ENCODE results near the gene ALKAL2.

- TF ChIP-seq POLR2A (IDR thresholded peaks at IDR 0.05) (no peak), CTCF (IDR thresholded peaks at IDR 0.05) (no peak), POLR2AphosphoS5 (IDR thresholded peaks at IDR 0.05) (no peak), EP300 (IDR thresholded peaks at IDR 0.05) (no peak)
These were observed 1.9 kb downstream of the ALKAL2 start for GRCh38 chr2:286035-286434.

Measured in suprapubic skin (tissue), 4 donors.